Stimulated activated naive CD4-positive, alpha-beta T cell (primary cell): Measurements from ENCODE around the gene WDR83.
"Not testable (repeated sequence)": the region's sequence is repeated elsewhere in the genome, so short reads cannot be mapped to it uniquely, and the experiment has no call there.

Experiments used
- DNase-seq, 6 experiments: peaks; one replicate each; lab custom pipeline; 2025; lab: John Stamatoyannopoulos, UW

The WDR83 gene, protein sequence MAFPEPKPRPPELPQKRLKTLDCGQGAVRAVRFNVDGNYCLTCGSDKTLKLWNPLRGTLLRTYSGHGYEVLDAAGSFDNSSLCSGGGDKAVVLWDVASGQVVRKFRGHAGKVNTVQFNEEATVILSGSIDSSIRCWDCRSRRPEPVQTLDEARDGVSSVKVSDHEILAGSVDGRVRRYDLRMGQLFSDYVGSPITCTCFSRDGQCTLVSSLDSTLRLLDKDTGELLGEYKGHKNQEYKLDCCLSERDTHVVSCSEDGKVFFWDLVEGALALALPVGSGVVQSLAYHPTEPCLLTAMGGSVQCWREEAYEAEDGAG

DNA sequence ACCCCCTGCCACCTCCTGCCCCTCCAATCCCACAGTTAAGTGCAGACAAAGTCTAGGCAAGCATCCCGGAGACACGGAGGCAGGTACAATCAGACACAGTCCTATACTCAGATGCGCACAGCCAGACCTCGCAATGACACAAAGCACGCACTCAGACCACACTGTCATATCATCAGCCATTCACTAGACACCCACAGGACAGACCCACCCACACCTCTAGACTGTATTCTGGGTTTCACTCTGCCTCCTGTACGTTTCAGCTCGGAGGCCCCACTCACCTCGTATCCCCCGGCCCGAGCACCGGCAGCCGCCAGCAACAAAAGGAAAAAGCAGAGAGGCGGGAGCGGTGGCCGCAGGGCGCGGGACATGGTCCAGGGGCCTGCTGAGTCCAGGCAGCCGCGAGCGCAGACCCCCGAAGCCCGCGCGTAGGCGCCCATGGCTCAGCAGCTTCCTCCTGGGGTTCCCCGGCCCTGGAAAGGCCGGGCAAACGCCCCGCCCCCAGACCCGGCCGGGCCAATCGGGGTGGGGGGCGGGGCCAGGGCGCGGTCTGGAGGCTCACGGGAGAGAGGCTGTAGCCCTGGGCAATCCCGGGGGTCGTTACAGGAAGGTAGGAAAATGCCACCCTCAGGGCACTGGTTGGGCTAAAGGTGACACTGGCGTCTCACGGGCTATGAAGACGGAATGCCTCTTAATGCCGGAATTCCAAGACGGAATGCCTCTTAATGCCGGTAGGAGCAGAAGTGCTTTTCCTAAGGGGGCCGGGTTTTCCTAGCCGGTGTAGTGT lies at the start of gene WDR83, which contains the start of gene MAN2B1:
TSS of gene WDR83 (plus strand) at position 543 of the 784 bp plus-strand sequence. CDS start 2,984 bp downstream, outside the sequence.
TSS of gene MAN2B1 (minus strand) at position 478 of the 784 bp plus-strand sequence. CDS start at position 437, 41 bp downstream.
- peak; percentile 53 to 80 (median 72) for DNase-seq

DNA sequence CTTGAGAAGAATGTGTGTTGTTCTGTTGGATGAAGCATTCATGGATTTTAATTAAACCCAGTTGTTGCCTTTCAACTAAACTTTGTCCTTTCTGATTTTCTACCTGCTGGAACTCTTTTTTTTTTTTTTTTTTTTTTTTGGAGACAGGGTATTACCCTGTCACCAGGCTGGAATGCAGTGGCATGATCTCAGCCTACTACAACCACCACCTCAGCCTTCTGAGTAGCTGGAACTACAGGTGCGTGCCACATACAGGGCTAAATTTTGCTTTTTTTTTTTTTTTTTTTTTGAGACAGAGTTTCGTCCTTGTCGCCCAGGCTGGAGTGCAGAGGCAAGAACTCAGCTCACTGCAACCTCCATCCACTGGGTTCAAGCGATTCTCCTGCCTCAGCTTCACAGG lies 49.0 kb upstream of the WDR83 start:
- DNase-seq = no peak

DNA sequence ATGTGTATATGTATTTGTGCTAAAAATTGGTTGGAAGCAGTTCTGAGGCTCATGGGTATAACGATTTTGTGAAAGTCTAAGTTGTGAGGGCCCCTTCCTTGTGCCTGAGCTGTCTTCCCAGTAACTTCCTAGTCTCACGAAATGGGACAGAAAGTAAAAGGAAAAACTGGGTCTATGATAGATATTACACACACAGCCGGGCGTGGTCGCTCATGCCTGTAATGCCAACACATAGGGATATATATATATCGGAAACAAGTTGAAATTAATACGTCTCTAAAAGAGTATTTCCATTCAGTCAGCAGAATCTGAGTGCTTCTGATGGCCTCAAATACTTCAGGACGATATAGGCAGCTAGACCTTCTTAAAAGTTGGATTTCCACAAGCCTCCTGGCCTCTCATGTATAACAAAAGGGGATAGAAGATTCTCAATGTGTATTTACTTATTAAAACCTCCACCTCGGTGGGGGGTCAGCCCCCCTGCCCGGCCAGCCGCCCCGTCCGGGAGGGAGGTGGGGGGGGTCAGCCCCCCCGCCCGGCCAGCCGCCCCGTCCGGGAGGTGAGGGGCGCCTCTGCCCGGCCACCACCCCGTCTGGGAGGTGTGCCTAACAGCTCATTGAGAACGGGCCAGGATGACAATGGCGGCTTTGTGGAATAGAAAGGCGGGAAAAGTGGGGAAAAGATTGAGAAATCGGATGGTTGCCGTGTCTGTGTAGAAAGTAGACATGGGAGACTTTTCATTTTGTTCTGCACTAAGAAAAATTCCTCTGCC lies 45.2 kb upstream of the WDR83 start:
- DNase-seq = not testable (repeated sequence)

DNA sequence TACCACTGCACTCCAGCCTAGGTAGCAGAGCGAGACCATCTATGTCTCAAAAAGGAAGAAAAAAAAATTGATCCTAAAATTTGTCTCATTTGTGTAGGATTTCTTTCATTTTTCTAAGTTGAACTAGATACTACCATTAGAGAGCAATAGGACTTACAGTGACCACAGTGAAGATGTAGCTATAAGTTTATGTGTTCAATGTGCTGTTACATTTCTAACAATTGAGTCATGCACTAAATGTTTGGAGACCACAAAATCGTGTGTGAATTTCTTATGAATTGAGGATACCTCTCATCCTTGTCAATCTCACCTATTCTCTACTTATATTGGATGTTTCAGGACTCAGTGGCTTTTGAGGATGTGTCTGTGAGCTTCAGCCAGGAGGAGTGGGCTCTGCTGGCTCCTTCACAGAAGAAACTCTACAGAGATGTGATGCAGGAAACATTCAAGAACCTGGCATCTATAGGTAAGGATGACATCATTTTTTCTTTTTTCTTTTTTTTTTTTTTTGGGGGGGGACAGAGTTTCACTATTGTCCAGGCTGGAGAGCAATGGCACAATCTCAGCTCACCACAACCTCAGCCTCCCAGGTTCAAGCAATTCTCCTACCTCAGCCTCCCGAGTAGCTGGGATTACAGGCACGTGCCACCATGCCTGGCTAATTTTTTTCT lies 43.1 kb upstream of the WDR83 start:
- DNase-seq = no peak

DNA sequence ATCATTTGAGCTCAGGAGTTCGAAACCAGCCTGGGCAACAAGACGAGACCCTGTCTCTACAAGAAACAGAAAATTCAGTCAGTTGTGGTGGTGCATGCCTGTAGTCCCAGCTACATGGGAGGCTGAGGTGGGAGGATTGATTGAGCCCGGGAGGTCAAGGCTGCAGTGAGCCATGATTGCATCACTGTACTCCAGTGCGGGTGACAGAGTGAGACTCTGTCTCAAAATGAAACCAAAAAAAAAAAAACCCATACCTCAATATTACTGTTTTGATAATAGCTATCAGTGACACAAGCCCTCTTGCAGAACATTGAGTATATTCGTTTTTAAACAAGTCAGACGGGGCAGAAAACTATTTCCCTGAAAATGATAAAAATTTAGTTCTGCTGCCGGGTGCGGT lies 39.6 kb upstream of the WDR83 start:
- no peak for DNase-seq

DNA sequence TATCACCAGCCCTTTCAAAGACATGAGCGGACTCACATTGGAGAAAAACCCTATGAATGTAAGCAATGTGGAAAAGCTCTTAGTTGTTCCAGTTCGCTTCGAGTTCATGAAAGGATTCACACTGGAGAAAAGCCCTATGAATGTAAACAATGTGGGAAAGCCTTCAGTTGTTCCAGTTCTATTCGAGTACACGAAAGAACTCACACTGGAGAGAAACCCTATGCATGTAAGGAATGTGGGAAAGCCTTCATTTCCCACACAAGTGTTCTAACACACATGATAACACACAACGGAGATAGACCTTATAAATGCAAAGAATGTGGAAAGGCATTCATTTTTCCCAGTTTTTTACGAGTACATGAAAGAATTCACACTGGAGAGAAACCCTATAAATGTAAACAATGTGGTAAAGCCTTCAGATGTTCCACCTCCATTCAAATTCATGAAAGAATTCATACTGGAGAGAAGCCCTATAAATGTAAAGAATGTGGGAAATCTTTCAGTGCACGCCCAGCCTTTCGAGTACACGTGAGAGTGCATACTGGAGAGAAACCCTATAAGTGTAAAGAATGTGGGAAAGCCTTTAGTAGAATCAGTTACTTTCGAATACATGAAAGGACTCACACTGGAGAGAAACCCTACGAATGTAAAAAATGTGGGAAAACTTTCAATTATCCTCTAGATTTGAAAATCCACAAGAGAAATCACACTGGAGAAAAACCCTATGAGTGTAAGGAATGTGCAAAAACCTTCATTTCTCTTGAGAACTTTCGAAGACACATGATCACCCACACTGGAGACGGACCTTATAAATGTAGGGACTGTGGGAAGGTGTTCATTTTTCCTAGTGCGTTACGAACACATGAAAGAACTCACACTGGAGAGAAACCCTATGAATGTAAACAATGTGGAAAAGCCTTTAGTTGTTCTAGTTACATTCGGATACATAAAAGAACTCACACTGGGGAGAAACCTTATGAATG lies 38.3 kb upstream of the WDR83 start:
- no peak for DNase-seq

DNA sequence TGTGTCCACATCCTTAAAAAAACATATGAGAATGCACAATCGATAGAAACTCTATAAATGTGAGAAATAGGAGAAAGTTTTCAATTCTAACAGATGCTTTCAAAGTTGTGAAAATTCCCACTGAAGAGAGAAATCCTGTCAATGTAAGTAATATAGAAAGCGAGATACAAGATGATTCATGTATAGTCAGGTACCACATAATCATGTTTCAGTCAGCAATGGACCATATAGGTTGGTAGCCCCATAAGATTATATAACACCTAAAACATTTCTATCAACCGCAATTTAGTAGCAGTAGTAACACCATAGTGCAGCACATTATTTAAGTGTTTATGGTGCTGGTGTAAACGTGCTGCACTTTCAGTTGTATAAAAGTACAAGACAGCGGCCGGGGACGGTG lies 37.4 kb upstream of the WDR83 start:
- no peak for DNase-seq

DNA sequence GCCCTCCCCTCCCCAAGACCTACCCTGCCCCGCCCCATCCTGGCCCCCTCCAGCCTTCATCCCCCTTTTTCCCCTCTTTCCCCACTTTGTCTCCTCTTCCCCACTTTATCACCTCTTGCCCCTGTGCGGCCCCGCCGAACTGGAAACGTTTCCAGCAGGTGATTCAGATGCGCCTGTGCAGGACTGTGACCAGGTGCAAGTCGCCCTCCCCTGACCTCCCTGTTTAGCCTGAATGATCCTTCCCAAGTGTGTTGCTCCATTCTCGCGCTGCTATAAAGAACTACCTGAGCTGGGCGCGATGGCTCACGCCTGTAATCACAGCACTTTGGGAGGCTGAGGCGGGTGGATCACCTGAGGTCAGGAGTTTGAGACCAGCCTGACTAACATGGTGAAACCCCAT lies 30.0 kb upstream of the WDR83 start:
- no peak for DNase-seq

DNA sequence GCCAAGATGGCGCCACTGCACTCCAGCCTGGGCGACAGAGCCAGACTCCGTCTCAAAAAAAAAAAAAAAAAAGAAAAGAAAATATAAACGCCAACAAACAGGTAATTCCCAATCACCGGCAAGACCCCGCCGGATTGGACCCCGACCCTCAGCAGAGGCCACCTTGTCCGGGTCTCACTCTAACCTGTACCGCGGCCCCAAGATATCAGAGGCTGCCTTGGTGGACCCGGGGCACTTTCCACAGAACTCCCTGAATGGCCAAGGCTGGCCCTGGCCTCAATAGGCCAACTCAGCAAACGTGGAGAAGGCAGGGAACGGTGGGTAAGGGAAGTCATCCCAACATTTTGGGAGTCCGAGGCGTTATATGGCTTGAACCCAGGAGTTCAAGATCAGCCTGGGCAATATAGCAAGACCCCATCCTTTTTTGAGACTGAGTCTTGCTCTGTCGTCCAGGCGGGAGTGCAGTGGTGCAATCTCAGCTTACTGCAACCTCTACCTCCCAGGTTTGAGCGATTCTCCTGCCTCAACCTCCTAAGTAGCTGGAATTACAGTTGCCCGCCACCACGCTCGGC lies 27.9 kb upstream of the WDR83 start:
- no peak for DNase-seq

DNA sequence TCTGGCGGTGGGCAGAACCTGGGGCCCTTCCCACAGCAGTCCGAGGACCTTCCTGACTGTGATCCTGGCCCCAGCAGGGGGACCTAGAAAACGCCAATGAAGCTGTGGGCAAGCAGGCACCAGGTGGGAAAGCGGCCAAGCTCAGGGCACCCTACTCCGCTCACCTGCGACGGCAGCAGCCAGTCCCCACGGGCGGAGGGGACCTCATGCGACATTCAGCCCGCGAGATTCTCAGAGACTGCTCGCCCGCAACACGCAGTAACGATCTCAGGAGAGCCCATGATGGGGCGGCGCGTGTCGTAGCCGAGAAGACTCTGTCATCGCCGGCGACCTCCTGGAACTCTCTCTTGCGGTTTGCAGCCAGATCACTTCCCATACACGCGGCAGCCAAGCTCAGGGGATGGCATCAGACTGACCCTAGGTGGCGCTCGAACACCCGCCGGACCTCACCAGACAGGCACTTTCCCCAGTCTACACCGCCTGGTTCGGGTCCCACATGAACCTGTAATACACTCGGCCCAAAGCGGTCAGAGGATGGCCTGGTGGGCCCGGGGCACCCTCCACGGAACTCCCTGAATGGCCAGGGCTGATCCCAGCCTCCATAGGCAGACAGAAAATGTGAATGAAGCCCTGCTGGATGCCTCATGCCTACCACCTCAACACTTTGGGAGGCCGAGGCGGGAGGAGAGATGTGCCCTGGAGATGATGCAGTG lies 26.6 kb upstream of the WDR83 start:
- DNase-seq = peak; percentile 64 to 77 (median 72)

DNA sequence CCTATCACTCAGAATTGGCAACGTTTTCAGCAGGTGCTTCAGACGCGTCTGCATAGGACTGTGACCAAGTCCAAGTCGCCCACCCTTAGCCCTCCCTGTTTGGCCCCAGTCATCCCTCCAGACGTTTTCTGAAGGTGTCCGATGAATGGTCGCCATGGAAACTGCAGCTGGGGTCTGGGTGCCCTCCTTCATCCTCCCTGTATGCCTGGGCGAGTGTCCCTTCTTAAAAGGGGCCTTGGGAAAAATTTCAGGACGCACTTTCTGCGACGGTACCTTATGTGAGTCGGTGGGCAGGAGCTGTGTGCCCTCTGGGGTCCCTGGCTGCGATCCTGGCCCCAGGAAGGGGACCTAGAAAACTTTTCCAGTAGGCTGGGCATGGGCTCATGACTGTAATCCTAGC lies 25.2 kb upstream of the WDR83 start:
- DNase-seq = no peak

DNA sequence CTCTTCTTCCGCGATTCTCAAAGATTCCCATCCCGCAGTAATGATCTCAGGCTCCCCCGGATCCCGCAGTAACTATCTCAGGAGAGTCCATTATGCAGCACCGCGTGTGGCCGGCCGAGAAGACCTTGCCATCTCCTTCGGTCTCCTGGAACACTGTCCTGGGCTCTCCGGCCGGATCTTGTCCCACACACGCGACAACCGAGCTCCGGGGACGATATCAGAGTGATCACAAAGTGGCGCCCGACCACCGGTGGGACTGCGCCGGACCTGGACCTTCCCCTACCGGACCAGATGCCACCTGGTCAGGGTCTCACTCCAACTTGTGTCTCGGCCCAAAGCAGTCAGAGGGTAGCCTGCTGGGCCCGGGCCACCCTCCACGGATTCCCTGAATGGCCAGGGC lies 24.1 kb upstream of the WDR83 start:
- no peak for DNase-seq

DNA sequence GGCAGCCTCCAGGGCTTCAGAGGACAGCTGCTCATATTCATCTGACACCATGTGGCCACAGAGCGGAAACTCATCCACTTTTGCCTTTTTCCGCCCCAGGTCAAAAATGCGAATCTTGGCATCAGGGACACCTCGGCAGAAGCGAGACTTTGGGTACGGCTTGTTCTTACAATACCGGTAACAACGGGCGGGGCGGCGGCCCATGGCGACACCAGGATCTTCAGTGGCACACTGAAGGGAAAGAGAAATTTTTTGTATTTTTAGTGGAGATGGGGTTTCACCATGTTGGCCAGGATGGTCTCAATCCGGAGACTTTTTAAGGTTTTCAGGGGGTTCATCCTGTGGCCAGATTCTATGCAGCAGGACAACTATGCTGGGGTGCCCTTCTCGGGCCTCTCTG lies 22.9 kb upstream of the WDR83 start:
- not testable (repeated sequence) for DNase-seq

DNA sequence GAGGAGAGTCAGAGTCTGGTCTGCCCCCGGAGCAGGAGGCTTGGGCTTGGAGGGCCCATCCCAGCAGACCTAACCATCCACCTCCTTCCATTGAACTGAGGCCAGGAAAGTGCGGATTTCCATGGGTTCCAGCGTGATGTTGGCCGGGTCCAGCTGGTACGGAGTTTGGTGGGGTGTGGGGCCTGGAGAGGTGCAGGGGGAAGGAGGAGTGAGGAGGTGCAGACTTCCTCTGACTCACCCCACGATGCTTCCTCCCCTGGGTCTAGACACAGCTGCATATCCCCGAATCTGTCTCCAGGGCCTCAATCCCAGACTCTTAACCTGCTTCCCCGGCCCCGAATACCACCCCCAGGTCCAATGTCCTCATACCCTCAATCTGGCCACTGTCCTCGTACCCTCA lies 20.1 kb upstream of the WDR83 start:
- DNase-seq = no peak

DNA sequence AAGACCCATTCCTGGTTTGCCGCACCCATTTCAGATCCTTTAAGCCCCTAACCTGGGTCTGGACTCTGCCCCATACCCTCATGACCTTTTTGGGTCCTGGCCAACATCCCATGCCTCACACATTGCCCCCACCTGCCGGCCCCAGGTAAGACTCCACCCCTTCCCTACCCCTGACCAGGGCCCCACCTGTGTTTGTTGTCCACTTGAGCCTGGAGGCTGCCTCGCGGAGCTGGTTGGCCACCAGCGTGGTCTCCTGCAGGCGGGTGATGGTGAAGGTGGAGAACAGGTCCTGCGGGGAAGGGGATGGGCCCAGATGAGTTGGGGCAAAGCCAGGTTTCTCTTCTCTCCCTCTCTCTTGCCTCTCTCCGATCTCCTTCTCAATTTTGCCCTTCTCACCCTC lies 19.6 kb upstream of the WDR83 start:
- no peak for DNase-seq

DNA sequence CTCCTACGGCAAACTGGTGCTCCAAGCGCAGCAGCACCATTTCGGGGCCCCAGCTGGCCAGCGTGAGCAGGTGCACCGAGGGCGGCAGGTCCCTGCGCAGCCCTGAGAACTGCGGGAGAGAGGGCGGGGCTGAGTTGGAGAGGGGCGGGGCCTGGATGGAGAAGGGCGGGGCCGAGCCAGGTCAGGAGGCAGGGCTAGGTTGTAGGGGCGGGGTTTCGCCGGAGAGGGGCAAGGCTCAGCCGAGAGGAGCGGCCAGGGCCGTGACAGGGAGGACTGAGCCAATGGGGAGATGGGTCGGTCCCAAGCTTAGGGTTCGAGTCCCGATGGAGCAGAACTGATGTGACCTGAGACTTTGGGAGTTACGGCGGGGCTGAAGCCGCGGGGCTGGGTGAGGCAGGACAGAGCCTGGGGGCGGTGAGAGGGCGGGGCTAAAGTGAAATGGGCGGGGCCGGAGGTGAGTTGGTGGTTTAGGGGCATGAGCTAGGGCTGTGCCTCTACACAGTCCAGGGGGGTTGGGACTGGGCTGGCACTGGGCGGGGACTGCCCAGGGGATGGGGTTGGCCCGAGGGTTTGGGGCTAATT lies 19.0 kb upstream of the WDR83 start:
- peak in 3 of 6 experiments; percentile 24 to 34 (median 34) for DNase-seq

DNA sequence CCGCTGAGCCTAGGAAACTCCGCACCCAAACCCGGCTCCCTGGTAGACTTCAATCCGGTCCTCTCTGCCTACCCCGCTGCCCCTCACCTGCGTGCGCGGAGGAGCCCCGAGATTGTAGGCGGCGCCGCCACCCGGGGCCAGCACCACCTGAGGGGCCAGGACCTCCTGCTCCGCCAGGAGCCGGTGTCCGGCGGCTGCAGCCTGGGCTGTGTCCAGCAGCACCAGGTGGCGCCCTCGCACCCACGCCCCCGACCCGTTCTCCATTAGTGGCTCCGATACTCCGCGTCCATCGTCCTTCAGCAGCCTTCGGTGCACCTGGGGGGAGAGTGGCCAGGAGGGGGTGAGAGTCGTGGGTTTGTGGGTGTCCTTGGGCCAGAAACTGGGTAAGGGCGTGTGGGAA lies 18.5 kb upstream of the WDR83 start:
- no peak for DNase-seq

DNA sequence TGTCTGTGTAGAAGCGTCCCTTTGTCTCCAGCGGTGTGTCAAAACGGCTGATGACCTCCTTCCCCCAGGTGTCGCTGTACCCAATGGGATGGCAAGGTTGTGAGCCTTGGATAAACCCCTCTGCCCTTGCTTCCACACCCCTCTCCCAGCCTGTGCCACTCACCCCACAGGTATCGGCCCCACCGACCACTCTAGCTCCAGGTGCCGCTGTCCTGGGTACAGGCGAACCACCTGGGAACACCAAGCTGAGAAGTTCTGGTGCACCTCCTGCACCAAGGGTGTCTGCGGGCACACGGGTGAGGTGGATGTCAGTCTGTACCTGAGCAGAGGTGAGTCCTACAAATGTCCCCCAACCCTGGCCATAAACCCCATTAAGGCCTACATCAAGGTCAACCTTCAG lies 16.7 kb upstream of the WDR83 start:
- DNase-seq = no peak

DNA sequence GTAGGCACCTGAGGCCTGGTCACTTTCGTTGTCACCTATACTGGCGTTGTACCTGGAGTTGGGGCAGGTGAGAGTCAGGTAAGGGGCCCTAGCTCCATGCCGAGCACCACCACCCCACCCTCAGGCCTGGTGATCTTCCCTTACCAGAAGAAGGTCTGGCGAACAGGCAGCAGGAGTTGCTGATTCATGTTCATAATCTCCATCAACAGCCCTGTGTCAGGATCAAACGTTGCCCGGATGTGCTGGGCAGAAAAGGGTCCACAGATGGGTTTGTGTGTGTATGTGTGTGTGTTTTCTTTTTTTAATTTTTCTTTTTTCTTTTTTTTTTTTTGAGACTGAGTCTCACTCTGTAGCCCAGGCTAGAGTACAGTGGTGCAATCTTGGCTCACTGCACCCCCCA lies 14.4 kb upstream of the WDR83 start:
- no peak for DNase-seq
